HEK293 (cell line): ENCODE results near the gene LAMTOR4.

Experiments
- BCL6B ChIP-seq: fragments of 450-650 bp; formaldehyde crosslinking; IDR thresholded peaks from 2 replicates; pipeline ENCODE4 v1.5.1; 2017; ENCODE audit warnings: missing biosample characterization, missing genetic modification characterization
- FEZF1 ChIP-seq: fragments of 450-650 bp; formaldehyde crosslinking; IDR thresholded peaks from 2 replicates; pipeline ENCODE4 v1.5.1; 2016; ENCODE audit warnings: missing biosample characterization, missing genetic modification characterization
- GLI4 ChIP-seq: fragments of 450-650 bp; formaldehyde crosslinking; IDR thresholded peaks from 2 replicates; pipeline ENCODE4 v1.5.1; 2016; ENCODE audit warnings: missing biosample characterization, missing genetic modification characterization
- GLIS2 ChIP-seq: fragments of 450-650 bp; formaldehyde crosslinking; IDR thresholded peaks from 2 replicates; pipeline ENCODE4 v1.5.1; 2016; ENCODE audit warnings: missing biosample characterization, missing genetic modification characterization
- HIC1 ChIP-seq: fragments of 450-650 bp; formaldehyde crosslinking; IDR thresholded peaks from 2 replicates; pipeline ENCODE4 v1.5.1; 2016; ENCODE audit warnings: missing biosample characterization, missing genetic modification characterization
- SP3 ChIP-seq: fragments of 450-650 bp; formaldehyde crosslinking; IDR thresholded peaks from 2 replicates; pipeline ENCODE4 v1.5.1; 2016; ENCODE audit warnings: missing biosample characterization, missing genetic modification characterization
- ZBTB26 ChIP-seq: fragments of 450-650 bp; formaldehyde crosslinking; optimal IDR thresholded peaks from 2 replicates; pipeline ENCODE3; 2016; ENCODE audit warnings: missing biosample characterization, mild to moderate bottlenecking, missing genetic modification characterization
- ZNF114 ChIP-seq: fragments of 450-650 bp; formaldehyde crosslinking; IDR thresholded peaks from 2 replicates; pipeline ENCODE4 v1.5.0; 2017; ENCODE audit warnings: missing biosample characterization, missing genetic modification characterization
- ZNF132 ChIP-seq: fragments of 450-650 bp; formaldehyde crosslinking; IDR thresholded peaks from 2 replicates; pipeline ENCODE4 v1.5.1; 2017; ENCODE audit warnings: missing biosample characterization, missing genetic modification characterization, borderline replicate concordance
- ZNF174 ChIP-seq: fragments of 450-650 bp; formaldehyde crosslinking; IDR thresholded peaks from 2 replicates; pipeline ENCODE4 v1.5.0; 2017; ENCODE audit warnings: missing biosample characterization, mild to moderate bottlenecking, missing genetic modification characterization
- ZNF18 ChIP-seq: fragments of 450-650 bp; formaldehyde crosslinking; IDR thresholded peaks from 2 replicates; pipeline ENCODE4 v1.5.1; 2016; ENCODE audit warnings: missing biosample characterization, missing genetic modification characterization
- ZNF184 ChIP-seq: fragments of 450-650 bp; IDR thresholded peaks from 2 replicates; pipeline ENCODE4 v1.5.1; 2018; ENCODE audit warnings: missing biosample characterization, mild to moderate bottlenecking, missing genetic modification characterization
- ZNF221 ChIP-seq: fragments of 450-650 bp; formaldehyde crosslinking; IDR thresholded peaks from 2 replicates; pipeline ENCODE4 v1.5.1; 2017; ENCODE audit warnings: missing biosample characterization, missing genetic modification characterization, borderline replicate concordance
- ZNF223 ChIP-seq: fragments of 450-650 bp; formaldehyde crosslinking; IDR thresholded peaks from 2 replicates; pipeline ENCODE4 v1.5.1; 2016; ENCODE audit warnings: missing biosample characterization, missing genetic modification characterization
- ZNF24 ChIP-seq: fragments of 450-650 bp; formaldehyde crosslinking; IDR thresholded peaks from 2 replicates; pipeline ENCODE4 v1.5.1; 2016; ENCODE audit warnings: missing biosample characterization, missing genetic modification characterization
- ZNF292 ChIP-seq: fragments of 450-650 bp; formaldehyde crosslinking; IDR thresholded peaks from 2 replicates; pipeline ENCODE4 v1.5.1; 2016; ENCODE audit warnings: low read depth, missing biosample characterization, missing genetic modification characterization, borderline replicate concordance
- ZNF324 ChIP-seq: fragments of 450-650 bp; formaldehyde crosslinking; IDR thresholded peaks from 2 replicates; pipeline ENCODE4 v1.5.1; 2016; ENCODE audit warnings: missing biosample characterization, missing genetic modification characterization
- ZNF423 ChIP-seq: fragments of 450-650 bp; formaldehyde crosslinking; IDR thresholded peaks from 2 replicates; pipeline ENCODE4 v1.5.1; 2016; ENCODE audit warnings: missing biosample characterization, missing genetic modification characterization
- ZNF501 ChIP-seq: fragments of 450-650 bp; formaldehyde crosslinking; IDR thresholded peaks from 2 replicates; pipeline ENCODE4 v1.5.1; 2016; ENCODE audit warnings: missing biosample characterization, missing genetic modification characterization
- ZNF521 ChIP-seq: fragments of 450-650 bp; formaldehyde crosslinking; IDR thresholded peaks from 2 replicates; pipeline ENCODE4 v1.5.1; 2017; ENCODE audit warnings: missing biosample characterization, mild to moderate bottlenecking, missing genetic modification characterization
- ZNF544 ChIP-seq: fragments of 450-650 bp; formaldehyde crosslinking; IDR thresholded peaks from 2 replicates; pipeline ENCODE4 v1.5.0; 2017; ENCODE audit warnings: missing biosample characterization, missing genetic modification characterization
- ZNF560 ChIP-seq: fragments of 450-650 bp; formaldehyde crosslinking; IDR thresholded peaks from 2 replicates; pipeline ENCODE4 v1.5.1; 2017; ENCODE audit warnings: missing biosample characterization, missing genetic modification characterization, borderline replicate concordance
- ZNF600 ChIP-seq: fragments of 450-650 bp; formaldehyde crosslinking; IDR thresholded peaks from 2 replicates; pipeline ENCODE4 v1.5.1; 2016; ENCODE audit warnings: missing biosample characterization, missing genetic modification characterization
- ZNF626 ChIP-seq: fragments of 450-650 bp; sonication (Bioruptor Pico); formaldehyde crosslinking; IDR thresholded peaks from 2 replicates; pipeline ENCODE4 v1.5.1; 2018; ENCODE audit warnings: missing biosample characterization, missing genetic modification characterization, inconsistent platforms
- ZNF645 ChIP-seq: fragments of 450-650 bp; formaldehyde crosslinking; IDR thresholded peaks from 2 replicates; pipeline ENCODE4; 2016; ENCODE audit warnings: missing biosample characterization, missing genetic modification characterization
- ZNF654 ChIP-seq: fragments of 450-650 bp; formaldehyde crosslinking; IDR thresholded peaks from 2 replicates; pipeline ENCODE4 v1.5.1; 2016; ENCODE audit warnings: low read depth, missing biosample characterization, missing genetic modification characterization
- ZNF664 ChIP-seq: fragments of 450-650 bp; formaldehyde crosslinking; IDR thresholded peaks from 2 replicates; pipeline ENCODE4 v1.5.1; 2016; ENCODE audit warnings: missing biosample characterization, missing genetic modification characterization
- ZNF692 ChIP-seq: fragments of 450-650 bp; formaldehyde crosslinking; IDR thresholded peaks from 2 replicates; pipeline ENCODE4 v1.5.1; 2016; ENCODE audit warnings: missing biosample characterization, missing genetic modification characterization

LAMTOR4 gene

GRCh38 chr7:100126931-100127865 is 21.5 kb upstream of the LAMTOR4 start, which contains the start of gene MBLAC1 (continued):
- TF ChIP-seq HIC1 (tag by site-specific recombination) (peak; percentile 96), ZNF174 (tag by site-specific recombination) (no peak), ZNF645 (tag by site-specific recombination) (no peak), ZNF184 (tag by site-specific recombination) (0 out of 2 replicates have a peak, but pooled peaks have one; percentile 1), ZNF544 (tag by site-specific recombination) (no peak), ZBTB26 (peak; percentile 92), ZNF501 (peak; percentile 98), ZNF654 (tag by site-specific recombination) (no peak), ZNF664 (tag by site-specific recombination) (0 out of 2 replicates have a peak, but pooled peaks have one; percentile 30), ZNF600 (peak; percentile 23; the same call in 1 of the 2 replicates), ZNF521 (tag by site-specific recombination) (no peak), ZNF324 (peak; percentile 81; the same call in 1 of the 2 replicates), ZNF18 (tag by site-specific recombination) (peak; percentile 66; the same call in 1 of the 2 replicates), ZNF223 (tag by site-specific recombination) (no peak), ZNF221 (no peak), ZNF114 (no peak), ZNF24 (peak; percentile 59; the same call in 1 of the 2 replicates), GLIS2 (tag by site-specific recombination) (peak; percentile 85), GLI4 (tag by site-specific recombination) (peak; percentile 89), ZNF132 (no peak), ZNF560 (tag by site-specific recombination) (no peak), ZNF292 (tag by site-specific recombination) (no peak), ZNF423 (tag by site-specific recombination) (no peak), ZNF626 (no peak), ZNF692 (tag by site-specific recombination) (peak; percentile 72), BCL6B (no peak), FEZF1 (tag by site-specific recombination) (no peak), SP3 (tag by site-specific recombination) (peak; percentile 77)
